WTC11 (cell line): ENCODE results near the gene U2AF2. TPM values are rescaled to one million over a fixed set of nuclear protein-coding genes. Genes with fewer than 3 reads are reported as not detected.

Experiments used
- ATF2 ChIP-seq: sonication (generic); formaldehyde crosslinking; IDR thresholded peaks from 2 replicates; pipeline ENCODE4 v1.8.1; 2022; ENCODE audit warnings: low read depth, missing genetic modification reagents, borderline replicate concordance
- ATF3 ChIP-seq: sonication (generic); formaldehyde crosslinking; conservative IDR thresholded peaks from 2 replicates; pipeline ENCODE4 v1.8.1; 2022; ENCODE audit warnings: mild to moderate bottlenecking, missing genetic modification reagents
- E2F4 ChIP-seq: sonication (generic); formaldehyde crosslinking; IDR thresholded peaks from 2 replicates; pipeline ENCODE4 v1.8.1; 2022; ENCODE audit warnings: low read depth, mild to moderate bottlenecking, moderate library complexity, missing genetic modification reagents, borderline replicate concordance
- E2F5 ChIP-seq: sonication (generic); formaldehyde crosslinking; IDR thresholded peaks from 2 replicates; pipeline ENCODE4 v1.8.1; 2022; ENCODE audit warnings: mild to moderate bottlenecking, moderate library complexity, missing genetic modification reagents
- ERG ChIP-seq: fragments of 250-450 bp; sonication (Bioruptor Pico); IDR thresholded peaks from 2 replicates; pipeline ENCODE4 v1.8.0; 2021; ENCODE audit warnings: mild to moderate bottlenecking
- ESRRA ChIP-seq: sonication (generic); formaldehyde crosslinking; IDR thresholded peaks from 2 replicates; pipeline ENCODE4 v1.8.1; 2022; ENCODE audit warnings: mild to moderate bottlenecking, missing genetic modification reagents, borderline replicate concordance
- ETV6 ChIP-seq: sonication (generic); formaldehyde crosslinking; IDR thresholded peaks from 2 replicates; pipeline ENCODE4 v1.8.1; 2022; ENCODE audit warnings: mild to moderate bottlenecking, missing genetic modification reagents
- HMGA2 ChIP-seq: fragments of 250-450 bp; sonication (Bioruptor Pico); IDR thresholded peaks from 2 replicates; pipeline ENCODE4 v1.4.0; 2021; ENCODE audit warnings: mild to moderate bottlenecking, moderate library complexity
- IRF2 ChIP-seq: sonication (generic); formaldehyde crosslinking; IDR thresholded peaks from 2 replicates; pipeline ENCODE4 v1.8.0; 2022; ENCODE audit warnings: low read depth, missing genetic modification reagents, borderline replicate concordance
- JAZF1 ChIP-seq: fragments of 250-450 bp; sonication (Bioruptor Pico); IDR thresholded peaks from 2 replicates; pipeline ENCODE4 v1.9.0; 2021; ENCODE audit warnings: moderate library complexity, mild to moderate bottlenecking, inconsistent platforms
- PRDM15 ChIP-seq: sonication (generic); formaldehyde crosslinking; IDR thresholded peaks from 2 replicates; pipeline ENCODE4 v1.8.0; 2022; ENCODE audit warnings: missing genetic modification reagents
- SMAD3 ChIP-seq: sonication (generic); formaldehyde crosslinking; IDR thresholded peaks from 2 replicates; pipeline ENCODE4 v1.8.0; 2022; ENCODE audit warnings: missing genetic modification reagents, mild to moderate bottlenecking, borderline replicate concordance
- SMAD4 ChIP-seq: sonication (generic); formaldehyde crosslinking; IDR thresholded peaks from 2 replicates; pipeline ENCODE4 v1.8.0; 2022; ENCODE audit warnings: mild to moderate bottlenecking, missing genetic modification reagents
- TEAD4 ChIP-seq: sonication (generic); formaldehyde crosslinking; IDR thresholded peaks from 2 replicates; pipeline ENCODE4 v1.8.0; 2022; ENCODE audit warnings: mild to moderate bottlenecking, missing genetic modification reagents
- ZMAT4 ChIP-seq: fragments of 250-450 bp; sonication (Bioruptor Pico); IDR thresholded peaks from 2 replicates; pipeline ENCODE4 v1.9.0; 2021; ENCODE audit warnings: mild to moderate bottlenecking
- ZNF121 ChIP-seq: sonication (generic); formaldehyde crosslinking; IDR thresholded peaks from 2 replicates; pipeline ENCODE4 v1.8.0; 2023; ENCODE audit warnings: missing genetic modification reagents
- ZNF281 ChIP-seq: sonication (generic); formaldehyde crosslinking; IDR thresholded peaks from 2 replicates; pipeline ENCODE4 v1.8.0; 2023; ENCODE audit warnings: mild to moderate bottlenecking, missing genetic modification reagents
- ZNF425 ChIP-seq: fragments of 250-450 bp; sonication (Bioruptor Pico); conservative IDR thresholded peaks from 2 replicates; pipeline ENCODE4 v1.9.0; 2021; ENCODE audit warnings: mild to moderate bottlenecking
- ZNF532 ChIP-seq: fragments of 250-450 bp; sonication (Bioruptor Pico); IDR thresholded peaks from 2 replicates; pipeline ENCODE4 v1.9.0; 2021; ENCODE audit warnings: mild to moderate bottlenecking, borderline replicate concordance
- total RNA-seq: library from RNA; stranded (reverse); gene quantifications from 3 replicates; pipeline ENCODE4 v1.2.3, GENCODE V29; 2021

Gene U2AF2
- total RNA-seq, 1 experiment from 2014 or later = 302 TPM

- peak; percentile 72; the same call in 1 of the 2 replicates for TF ChIP-seq ZNF121 (CRISPR knock-in tag)
- TF ChIP-seq JAZF1 (CRISPR knock-in tag) = no peak
- TF ChIP-seq ZNF425 (CRISPR knock-in tag) = no peak
- peak; percentile 89; the same call in 1 of the 2 replicates for TF ChIP-seq ATF2 (CRISPR knock-in tag)
- TF ChIP-seq IRF2 = 0 out of 2 replicates have a peak, but pooled peaks have one; percentile 78
- peak; percentile 94 for TF ChIP-seq TEAD4
- no peak for TF ChIP-seq ESRRA (CRISPR knock-in tag)
- TF ChIP-seq E2F4 (CRISPR knock-in tag) = peak; percentile 77
- peak; percentile 50; the same call in 1 of the 2 replicates for TF ChIP-seq E2F5 (CRISPR knock-in tag)
- no peak for TF ChIP-seq ERG
- TF ChIP-seq SMAD4 (CRISPR knock-in tag) = peak; percentile 94
- TF ChIP-seq ZNF281 (CRISPR knock-in tag) = peak; percentile 83; the same call in 1 of the 2 replicates
- TF ChIP-seq PRDM15 = peak; percentile 82
- no peak for TF ChIP-seq ZMAT4 (CRISPR knock-in tag)
- TF ChIP-seq SMAD3 (CRISPR knock-in tag) = peak; percentile 95
- TF ChIP-seq ATF3 (CRISPR knock-in tag) = no peak
- peak; percentile 91 for TF ChIP-seq ETV6 (CRISPR knock-in tag)
- TF ChIP-seq HMGA2 (CRISPR knock-in tag) = no peak
- no peak for TF ChIP-seq ZNF532 (CRISPR knock-in tag)
These were observed 14.7 kb upstream of the U2AF2 start (continued) for GRCh38 chr19:55640043-55640576.
